ENCODE results near the gene XPOT. TPM values are rescaled to one million over a fixed set of nuclear protein-coding genes. Genes with fewer than 3 reads are reported as not detected.

Gene XPOT
- total RNA-seq, 1 experiment from 2014 or later, result 130 TPM

GRCh38 chr12:64497484-64497883 is 93.3 kb downstream of the XPOT start:
- Histone ChIP-seq H3K18ac (ENCODE audit: insufficient read length, low read depth, low read length) (no peak overlapping the region), H4K8ac (replicated peaks; ENCODE audit: insufficient read length, low read depth, low read length) (no peak overlapping the region), H2BK120ac (ENCODE audit: low read depth, low read length, poor library complexity, severe bottlenecking) (no peak overlapping the region), H2AK5ac (ENCODE audit: insufficient read length, low read length) (no peak overlapping the region), H3T11ph (ENCODE audit: low read length) (no peak overlapping the region), H3K79me2 (ENCODE audit: insufficient read depth, low read length) (no peaks in the 10 kb centered on the region; the same call in 1 of the 2 replicates), H3K23ac (ENCODE audit: insufficient read length, low read depth, low read length) (no peak overlapping the region), H3K4me1 (ENCODE audit: insufficient read depth, low read length) (no peaks in the 10 kb centered on the region), H3K27me3 (ENCODE audit: insufficient read depth, low read length) (no peaks in the 10 kb centered on the region), H2BK12ac (ENCODE audit: insufficient read length, low read depth, low read length) (no peak overlapping the region), H3K4ac (ENCODE audit: low read depth, low read length) (no peak overlapping the region), H2BK15ac (ENCODE audit: low read depth, low read length) (no peak overlapping the region), H3K27ac (ENCODE audit: insufficient read length, low read depth, low read length) (no peak overlapping the region), H3K23me2 (ENCODE audit: insufficient read length, low read depth, low read length, poor library complexity, severe bottlenecking) (no peaks in the 10 kb centered on the region), H3K56ac (ENCODE audit: insufficient read length, low read depth, low read length) (no peak overlapping the region), H3K9ac (ENCODE audit: extremely low read depth, insufficient read length, low read length) (no peak overlapping the region), H3K14ac (ENCODE audit: insufficient read depth, low read length) (no peak overlapping the region), H3K4me2 (ENCODE audit: insufficient read depth, insufficient read length, low read length) (no peak overlapping the region), H4K5ac (ENCODE audit: insufficient read length, low read depth, low read length) (no peak overlapping the region), H4K20me1 (ENCODE audit: control insufficient read depth, insufficient read depth, insufficient read length) (no peaks in the 10 kb centered on the region), H2BK5ac (ENCODE audit: insufficient read length, low read length) (no peak overlapping the region), H3K79me1 (ENCODE audit: insufficient read depth, low read depth, low read length, poor library complexity, severe bottlenecking) (no peaks in the 10 kb centered on the region), H3K9me3 (ENCODE audit: control insufficient read depth, low read depth, low read length) (no peaks in the 10 kb centered on the region), H2BK20ac (ENCODE audit: low read depth, low read length, poor library complexity, severe bottlenecking) (no peak overlapping the region), H4K91ac (ENCODE audit: insufficient read length, low read depth, low read length) (no peak overlapping the region), H2AFZ (ENCODE audit: low read length) (no peak overlapping the region)
- Mint-ChIP-seq H3K36me3 (ENCODE audit: insufficient read depth in 1 of 3, low read depth in 3 of 3) (peaks cover 9 to 71% (median 37%) of the 10 kb centered on the region in 3 experiments; a peak in 6 of 7 replicates), H3K27ac (no peak overlapping the region), H3K4me3 (no peak overlapping the region), H3K27me3 (ENCODE audit: low read depth) (no peaks in the 10 kb centered on the region), H3K4me1 (no peaks in the 10 kb centered on the region), H3K9me3 (no peaks in the 10 kb centered on the region)
- WGBS (ENCODE audit: extremely low coverage, insufficient read length, low lambda C conversion rate), result no CpG with 5 or more reads among the region's 1 CpG
- TF ChIP-seq, protein P1, sequence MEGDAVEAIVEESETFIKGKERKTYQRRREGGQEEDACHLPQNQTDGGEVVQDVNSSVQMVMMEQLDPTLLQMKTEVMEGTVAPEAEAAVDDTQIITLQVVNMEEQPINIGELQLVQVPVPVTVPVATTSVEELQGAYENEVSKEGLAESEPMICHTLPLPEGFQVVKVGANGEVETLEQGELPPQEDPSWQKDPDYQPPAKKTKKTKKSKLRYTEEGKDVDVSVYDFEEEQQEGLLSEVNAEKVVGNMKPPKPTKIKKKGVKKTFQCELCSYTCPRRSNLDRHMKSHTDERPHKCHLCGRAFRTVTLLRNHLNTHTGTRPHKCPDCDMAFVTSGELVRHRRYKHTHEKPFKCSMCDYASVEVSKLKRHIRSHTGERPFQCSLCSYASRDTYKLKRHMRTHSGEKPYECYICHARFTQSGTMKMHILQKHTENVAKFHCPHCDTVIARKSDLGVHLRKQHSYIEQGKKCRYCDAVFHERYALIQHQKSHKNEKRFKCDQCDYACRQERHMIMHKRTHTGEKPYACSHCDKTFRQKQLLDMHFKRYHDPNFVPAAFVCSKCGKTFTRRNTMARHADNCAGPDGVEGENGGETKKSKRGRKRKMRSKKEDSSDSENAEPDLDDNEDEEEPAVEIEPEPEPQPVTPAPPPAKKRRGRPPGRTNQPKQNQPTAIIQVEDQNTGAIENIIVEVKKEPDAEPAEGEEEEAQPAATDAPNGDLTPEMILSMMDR (conservative IDR thresholded peaks at IDR 0.05), result no peak
- no peak for DNase-seq
